ENCODE measurements around the gene IFT27.

Gene IFT27

GRCh38 chr22:36727927-36728488, 47.9 kb downstream of the IFT27 start:
- no peak for DNase-seq (ENCODE audit: low spot score in 2 of 2)
- H3K9me3 ChIP-seq = no peaks in the 10 kb centered on the region
- H3K27me3 ChIP-seq (ENCODE audit: low read depth) = peaks cover 19% of the 10 kb centered on the region
- no peaks in the 10 kb centered on the region for H3K36me3 ChIP-seq (replicated peaks)
- H3K4me3 ChIP-seq = no peak overlapping the region
- in situ Hi-C loops (cut with MboI; ENCODE audit: low sequenced_read_pairs) = no loop called here
- H3K4me1 ChIP-seq = no peaks in the 10 kb centered on the region

- Histone ChIP-seq H3K9me3 (no peaks in the 10 kb centered on the region), H3K27me3 (ENCODE audit: low read depth) (peaks cover 26% of the 10 kb centered on the region), H3K36me3 (replicated peaks) (no peaks in the 10 kb centered on the region), H3K4me3 (no peak overlapping the region), H3K4me1 (no peaks in the 10 kb centered on the region)
- DNase-seq (ENCODE audit: low spot score in 2 of 2) = no peak
- in situ Hi-C loops (cut with MboI; ENCODE audit: low sequenced_read_pairs) = no loop called here
Measured at GRCh38 chr22:36727110-36727509, 48.8 kb downstream of the IFT27 start.

GRCh38 chr22:36726007-36726380, 49.9 kb downstream of the IFT27 start:
- no peak for DNase-seq (ENCODE audit: low spot score in 2 of 2)
- H3K4me1 ChIP-seq = no peaks in the 10 kb centered on the region
- H3K36me3 ChIP-seq (replicated peaks) = no peaks in the 10 kb centered on the region
- H3K27me3 ChIP-seq (ENCODE audit: low read depth) = peaks cover 32% of the 10 kb centered on the region
- no peak overlapping the region for H3K4me3 ChIP-seq
- in situ Hi-C loops (cut with MboI; ENCODE audit: low sequenced_read_pairs) = no loop called here
- no peaks in the 10 kb centered on the region for H3K9me3 ChIP-seq

- in situ Hi-C loops (cut with MboI; ENCODE audit: low sequenced_read_pairs) = no loop called here
- H3K9me3 ChIP-seq = no peaks in the 10 kb centered on the region
- no peaks in the 10 kb centered on the region for H3K36me3 ChIP-seq (replicated peaks)
- DNase-seq (ENCODE audit: low spot score in 2 of 2) = no peak
- no peak overlapping the region for H3K4me3 ChIP-seq
- H3K27me3 ChIP-seq (ENCODE audit: low read depth) = peaks cover 32% of the 10 kb centered on the region
- H3K4me1 ChIP-seq = no peaks in the 10 kb centered on the region
Measured at GRCh38 chr22:36725366-36726006, 50.4 kb downstream of the IFT27 start.

GRCh38 chr22:36724836-36725235, 51.1 kb downstream of the IFT27 start:
- Histone ChIP-seq H3K36me3 (replicated peaks) (no peaks in the 10 kb centered on the region), H3K27me3 (ENCODE audit: low read depth) (peaks cover 37% of the 10 kb centered on the region), H3K9me3 (no peaks in the 10 kb centered on the region), H3K4me3 (no peak overlapping the region), H3K4me1 (no peaks in the 10 kb centered on the region)
- DNase-seq (ENCODE audit: low spot score in 2 of 2) = no peak
- in situ Hi-C loops (cut with MboI; ENCODE audit: low sequenced_read_pairs) = no loop called here

GRCh38 chr22:36722055-36722454, 53.9 kb downstream of the IFT27 start:
- H3K27me3 ChIP-seq (ENCODE audit: low read depth) = peaks cover 44% of the 10 kb centered on the region
- DNase-seq (ENCODE audit: low spot score in 2 of 2) = no peak
- no peaks in the 10 kb centered on the region for H3K4me1 ChIP-seq
- H3K4me3 ChIP-seq = no peak overlapping the region
- H3K36me3 ChIP-seq (replicated peaks) = no peaks in the 10 kb centered on the region
- no peaks in the 10 kb centered on the region for H3K9me3 ChIP-seq
- in situ Hi-C loops (cut with MboI; ENCODE audit: low sequenced_read_pairs) = no loop called here

- Histone ChIP-seq H3K4me1 (no peaks in the 10 kb centered on the region), H3K36me3 (replicated peaks) (no peaks in the 10 kb centered on the region), H3K4me3 (no peak overlapping the region), H3K27me3 (ENCODE audit: low read depth) (peaks cover 25% of the 10 kb centered on the region), H3K9me3 (no peaks in the 10 kb centered on the region)
- in situ Hi-C loops (cut with MboI; ENCODE audit: low sequenced_read_pairs) = no loop called here
- no peak for DNase-seq (ENCODE audit: low spot score in 2 of 2)
Measured at GRCh38 chr22:36715647-36716046, 60.3 kb downstream of the IFT27 start.

GRCh38 chr22:36714110-36714509, 61.8 kb downstream of the IFT27 start:
- Histone ChIP-seq H3K4me1 (no peaks in the 10 kb centered on the region), H3K4me3 (no peak overlapping the region), H3K27me3 (ENCODE audit: low read depth) (peaks cover 14% of the 10 kb centered on the region), H3K36me3 (replicated peaks) (no peaks in the 10 kb centered on the region), H3K9me3 (no peaks in the 10 kb centered on the region)
- DNase-seq (ENCODE audit: low spot score in 2 of 2) = no peak
- in situ Hi-C loops (cut with MboI; ENCODE audit: low sequenced_read_pairs) = no loop called here

- Histone ChIP-seq H3K4me1 (no peaks in the 10 kb centered on the region), H3K9me3 (no peaks in the 10 kb centered on the region), H3K36me3 (replicated peaks) (no peaks in the 10 kb centered on the region), H3K4me3 (no peak overlapping the region), H3K27me3 (ENCODE audit: low read depth) (peaks cover 12% of the 10 kb centered on the region)
- DNase-seq (ENCODE audit: low spot score in 2 of 2) = no peak
- in situ Hi-C loops (cut with MboI; ENCODE audit: low sequenced_read_pairs) = no loop called here
Measured at GRCh38 chr22:36713436-36713835, 62.5 kb downstream of the IFT27 start.
